Activated naive CD8-positive, alpha-beta T cell treated with anti-CD3 and anti-CD28 coated beads, Interleukin-2, amount 50 U/mL, for 24 hours (primary cell): Measurements from ENCODE around the gene DIAPH2.
"Not testable (repeated sequence)": the region's sequence is repeated elsewhere in the genome, so short reads cannot be mapped to it uniquely, and the experiment has no call there.

ENCODE experiments used
- ATAC-seq: fragments of 150-1000 bp; cut with Tn5 transposase; one replicate; pipeline ENCODE4 v1.10.0; 2021
- DNase-seq: peaks from one replicate; pipeline ENCODE4 v3.0.0; 2021
- H3K27ac Mint-ChIP-seq: one replicate; pipeline ENCODE4 v1.8.0; 2021; ENCODE audit warnings: mild to moderate bottlenecking, mixed read lengths
- H3K27me3 Mint-ChIP-seq: one replicate; pipeline ENCODE4 v1.8.0; 2021; ENCODE audit warnings: mixed read lengths
- H3K36me3 Mint-ChIP-seq: one replicate; pipeline ENCODE4 v1.8.0; 2021; ENCODE audit warnings: low read depth, mixed read lengths
- H3K4me1 Mint-ChIP-seq: one replicate; pipeline ENCODE4 v1.8.0; 2021; ENCODE audit warnings: mixed read lengths
- H3K4me3 Mint-ChIP-seq: one replicate; pipeline ENCODE4 v1.8.0; 2021; ENCODE audit warnings: mild to moderate bottlenecking, moderate library complexity, mixed read lengths
- H3K9me3 Mint-ChIP-seq: one replicate; pipeline ENCODE4 v1.8.0; 2021; ENCODE audit warnings: mixed read lengths

Gene DIAPH2

GRCh38 chrX:97401586-97402136, 717.0 kb downstream of the DIAPH2 start:
- no peak overlapping the region for H3K4me3 Mint-ChIP-seq
- H3K27ac Mint-ChIP-seq: peak overlapping the region; percentile 42
- DNase-seq (no peak), ATAC-seq (no peak)
- no peaks in the 10 kb centered on the region for H3K9me3 Mint-ChIP-seq
- H3K36me3 Mint-ChIP-seq: no peaks in the 10 kb centered on the region
- H3K27me3 Mint-ChIP-seq: no peaks in the 10 kb centered on the region
- peaks cover 58% of the 10 kb centered on the region for H3K4me1 Mint-ChIP-seq

GRCh38 chrX:97402333-97402732, 717.7 kb downstream of the DIAPH2 start:
- peaks cover 53% of the 10 kb centered on the region for H3K4me1 Mint-ChIP-seq
- no peaks in the 10 kb centered on the region for H3K9me3 Mint-ChIP-seq
- ATAC-seq (no peak), DNase-seq (no peak)
- H3K27me3 Mint-ChIP-seq: no peaks in the 10 kb centered on the region
- H3K27ac Mint-ChIP-seq: peak overlapping the region; percentile 42
- no peaks in the 10 kb centered on the region for H3K36me3 Mint-ChIP-seq
- H3K4me3 Mint-ChIP-seq: no peak overlapping the region

GRCh38 chrX:97402903-97403302, 718.3 kb downstream of the DIAPH2 start:
- Mint-ChIP-seq H3K36me3 (no peaks in the 10 kb centered on the region), H3K27ac (no peak overlapping the region), H3K4me3 (no peak overlapping the region), H3K27me3 (no peaks in the 10 kb centered on the region), H3K9me3 (no peaks in the 10 kb centered on the region), H3K4me1 (peaks cover 47% of the 10 kb centered on the region)
- no peak for DNase-seq
- ATAC-seq: no peak

GRCh38 chrX:97405031-97405660, 720.5 kb downstream of the DIAPH2 start:
- no peak overlapping the region for H3K4me3 Mint-ChIP-seq
- H3K36me3 Mint-ChIP-seq: peaks cover 4% of the 10 kb centered on the region
- no peak overlapping the region for H3K27ac Mint-ChIP-seq
- no peaks in the 10 kb centered on the region for H3K27me3 Mint-ChIP-seq
- DNase-seq: no peak
- peaks cover 6% of the 10 kb centered on the region for H3K9me3 Mint-ChIP-seq
- peaks cover 27% of the 10 kb centered on the region for H3K4me1 Mint-ChIP-seq
- no peak for ATAC-seq

GRCh38 chrX:97409632-97410415, 725.2 kb downstream of the DIAPH2 start:
- not testable (repeated sequence) for H3K9me3 Mint-ChIP-seq, DNase-seq, H3K27me3 Mint-ChIP-seq, H3K27ac Mint-ChIP-seq, ATAC-seq, H3K4me3 Mint-ChIP-seq, H3K4me1 Mint-ChIP-seq, H3K36me3 Mint-ChIP-seq

GRCh38 chrX:97416461-97416860, 731.8 kb downstream of the DIAPH2 start:
- Mint-ChIP-seq H3K4me1 (no peaks in the 10 kb centered on the region), H3K27ac (no peak overlapping the region), H3K36me3 (no peaks in the 10 kb centered on the region), H3K4me3 (no peak overlapping the region), H3K9me3 (peaks cover 3% of the 10 kb centered on the region), H3K27me3 (no peaks in the 10 kb centered on the region)
- ATAC-seq (no peak), DNase-seq (no peak)

GRCh38 chrX:97429101-97429500, 744.5 kb downstream of the DIAPH2 start:
- H3K27ac Mint-ChIP-seq: no peak overlapping the region
- H3K4me3 Mint-ChIP-seq: no peak overlapping the region
- no peaks in the 10 kb centered on the region for H3K27me3 Mint-ChIP-seq
- no peaks in the 10 kb centered on the region for H3K9me3 Mint-ChIP-seq
- no peaks in the 10 kb centered on the region for H3K4me1 Mint-ChIP-seq
- DNase-seq: no peak
- peaks cover 7% of the 10 kb centered on the region for H3K36me3 Mint-ChIP-seq
- no peak for ATAC-seq

- Mint-ChIP-seq H3K9me3 (no peaks in the 10 kb centered on the region), H3K27ac (no peak overlapping the region), H3K36me3 (peaks cover 7% of the 10 kb centered on the region), H3K4me3 (no peak overlapping the region), H3K27me3 (no peaks in the 10 kb centered on the region), H3K4me1 (no peaks in the 10 kb centered on the region)
- ATAC-seq (no peak), DNase-seq (no peak)
These were observed 746.6 kb downstream of the DIAPH2 start for GRCh38 chrX:97431281-97431680.

GRCh38 chrX:97446298-97446882, 761.7 kb downstream of the DIAPH2 start:
- Mint-ChIP-seq H3K27ac (no peak overlapping the region), H3K4me3 (no peak overlapping the region), H3K9me3 (no peaks in the 10 kb centered on the region), H3K27me3 (no peaks in the 10 kb centered on the region), H3K36me3 (no peaks in the 10 kb centered on the region), H3K4me1 (no peaks in the 10 kb centered on the region)
- ATAC-seq (no peak), DNase-seq (no peak)

GRCh38 chrX:97447306-97447705, 762.7 kb downstream of the DIAPH2 start:
- no peaks in the 10 kb centered on the region for H3K4me1 Mint-ChIP-seq
- H3K27ac Mint-ChIP-seq: no peak overlapping the region
- no peaks in the 10 kb centered on the region for H3K9me3 Mint-ChIP-seq
- ATAC-seq (no peak), DNase-seq (no peak)
- H3K27me3 Mint-ChIP-seq: no peaks in the 10 kb centered on the region
- no peaks in the 10 kb centered on the region for H3K36me3 Mint-ChIP-seq
- no peak overlapping the region for H3K4me3 Mint-ChIP-seq

- no peaks in the 10 kb centered on the region for H3K27me3 Mint-ChIP-seq
- H3K9me3 Mint-ChIP-seq: no peaks in the 10 kb centered on the region
- ATAC-seq: no peak
- no peak overlapping the region for H3K27ac Mint-ChIP-seq
- no peaks in the 10 kb centered on the region for H3K36me3 Mint-ChIP-seq
- no peak overlapping the region for H3K4me3 Mint-ChIP-seq
- no peak for DNase-seq
- H3K4me1 Mint-ChIP-seq: no peaks in the 10 kb centered on the region
These were observed 767.6 kb downstream of the DIAPH2 start for GRCh38 chrX:97452283-97452682.

GRCh38 chrX:97461763-97462162, 777.1 kb downstream of the DIAPH2 start:
- Mint-ChIP-seq H3K9me3 (no peaks in the 10 kb centered on the region), H3K27ac (no peak overlapping the region), H3K4me1 (no peaks in the 10 kb centered on the region), H3K4me3 (no peak overlapping the region), H3K36me3 (no peaks in the 10 kb centered on the region), H3K27me3 (no peaks in the 10 kb centered on the region)
- ATAC-seq (no peak), DNase-seq (no peak)

GRCh38 chrX:97471071-97471470, 786.4 kb downstream of the DIAPH2 start:
- DNase-seq (no peak), ATAC-seq (peak; percentile 43)
- no peaks in the 10 kb centered on the region for H3K27me3 Mint-ChIP-seq
- H3K27ac Mint-ChIP-seq: no peak overlapping the region
- no peak overlapping the region for H3K4me3 Mint-ChIP-seq
- no peaks in the 10 kb centered on the region for H3K36me3 Mint-ChIP-seq
- H3K9me3 Mint-ChIP-seq: no peaks in the 10 kb centered on the region
- no peaks in the 10 kb centered on the region for H3K4me1 Mint-ChIP-seq

GRCh38 chrX:97474933-97475332, 790.3 kb downstream of the DIAPH2 start:
- no peak overlapping the region for H3K27ac Mint-ChIP-seq
- no peaks in the 10 kb centered on the region for H3K36me3 Mint-ChIP-seq
- no peaks in the 10 kb centered on the region for H3K9me3 Mint-ChIP-seq

More at GRCh38 chrX:97474933-97475332, 790.3 kb downstream of the DIAPH2 start:
- Mint-ChIP-seq H3K27me3 (no peaks in the 10 kb centered on the region), H3K4me3 (no peak overlapping the region), H3K4me1 (no peaks in the 10 kb centered on the region)
- DNase-seq: no peak
- ATAC-seq: no peak
